Measurements from ENCODE around the gene ATOSA.

Gene ATOSA

GRCh38 chr15:52661909-52662308 lies 17.3 kb downstream of the ATOSA start:
- in situ Hi-C loops (cut with HindIII; ENCODE audit: low sequenced_read_pairs), result no loop called here
- DNase-seq (ENCODE audit: low read depth), result no peak
- no peak overlapping the region for H3K4me3 ChIP-seq (ENCODE audit: low read depth, low read length)
- no peak for TF ChIP-seq CTCF (IDR thresholded peaks at IDR 0.05; ENCODE audit: low read depth, low read length, missing control alignments)

GRCh38 chr15:52660192-52660591 lies 19.0 kb downstream of the ATOSA start:
- no peak for DNase-seq (ENCODE audit: low read depth)
- no peak overlapping the region for H3K4me3 ChIP-seq (ENCODE audit: low read depth, low read length)
- in situ Hi-C loops (cut with HindIII; ENCODE audit: low sequenced_read_pairs), result no loop called here
- no peak for TF ChIP-seq CTCF (IDR thresholded peaks at IDR 0.05; ENCODE audit: low read depth, low read length, missing control alignments)

GRCh38 chr15:52658955-52659354 lies 20.2 kb downstream of the ATOSA start:
- TF ChIP-seq CTCF (IDR thresholded peaks at IDR 0.05; ENCODE audit: low read depth, low read length, missing control alignments), result no peak
- H3K4me3 ChIP-seq (ENCODE audit: low read depth, low read length), result no peak overlapping the region
- no peak for DNase-seq (ENCODE audit: low read depth)
- in situ Hi-C loops (cut with HindIII; ENCODE audit: low sequenced_read_pairs), result no loop called here

- H3K4me3 ChIP-seq (ENCODE audit: low read depth, low read length), result no peak overlapping the region
- DNase-seq (ENCODE audit: low read depth), result peak; percentile 86
- no peak for TF ChIP-seq CTCF (IDR thresholded peaks at IDR 0.05; ENCODE audit: low read depth, low read length, missing control alignments)
- in situ Hi-C loops (cut with HindIII; ENCODE audit: low sequenced_read_pairs), result no loop called here
These were observed 21.9 kb downstream of the ATOSA start for GRCh38 chr15:52657338-52657737.

- in situ Hi-C loops (cut with HindIII; ENCODE audit: low sequenced_read_pairs), result no loop called here
- TF ChIP-seq CTCF (IDR thresholded peaks at IDR 0.05; ENCODE audit: low read depth, low read length, missing control alignments), result no peak
- H3K4me3 ChIP-seq (ENCODE audit: low read depth, low read length), result no peak overlapping the region
- no peak for DNase-seq (ENCODE audit: low read depth)
These were observed 22.8 kb downstream of the ATOSA start for GRCh38 chr15:52656412-52656811.

GRCh38 chr15:52653431-52653964 lies 25.7 kb downstream of the ATOSA start:
- H3K4me3 ChIP-seq (ENCODE audit: low read depth, low read length), result no peak overlapping the region
- peak; percentile 88 for DNase-seq (ENCODE audit: low read depth)
- TF ChIP-seq CTCF (IDR thresholded peaks at IDR 0.05; ENCODE audit: low read depth, low read length, missing control alignments), result no peak
- in situ Hi-C loops (cut with HindIII; ENCODE audit: low sequenced_read_pairs), result no loop called here

- in situ Hi-C loops (cut with HindIII; ENCODE audit: low sequenced_read_pairs), result no loop called here
- H3K4me3 ChIP-seq (ENCODE audit: low read depth, low read length), result no peak overlapping the region
- peak; percentile 9 for DNase-seq (ENCODE audit: low read depth)
- TF ChIP-seq CTCF (IDR thresholded peaks at IDR 0.05; ENCODE audit: low read depth, low read length, missing control alignments), result no peak
These were observed 26.2 kb downstream of the ATOSA start for GRCh38 chr15:52652984-52653383.
